GM12878 (cell line): Measurements from ENCODE around the gene DNAI2. TPM values are rescaled to one million over a fixed set of nuclear protein-coding genes. Genes with fewer than 3 reads are reported as not detected.

ENCODE experiments used
- ATAC-seq: fragments of 200-7000 bp; cut with Tn5 transposase; 3 replicates; pipeline ENCODE4 v1.9.1; 2020; ENCODE audit warnings: mild to moderate bottlenecking, moderate library complexity
- BruUV-seq: library from RNA; stranded (reverse); fragments of 400-500 nt; replicated peaks from 2 replicates; lab custom pipeline; 2021; lab: Mats Ljungman, UMichigan
- CTCF ChIA-PET: fragments of 300-600 bp; sonication (Branson Sonifier 250); formaldehyde crosslinking; extraction: SDS; loops from one replicate; lab custom pipeline; 2021; ENCODE audit warnings: inconsistent platforms; lab: Yijun Ruan, JAX
- POLR2A ChIA-PET: fragments of 350-600 bp; formaldehyde crosslinking; extraction: SDS; loops from one replicate; lab custom pipeline; 2021; ENCODE audit warnings: inconsistent platforms; lab: Charles Lee
- RAD21 ChIA-PET: fragments of 300-600 bp; sonication (Branson Sonifier 250); formaldehyde crosslinking; loops from one replicate; lab custom pipeline; 2023; ENCODE audit warnings: antibody characterized with exemption; ENCODE audit not compliant: unreplicated experiment; lab: Charles Lee
- SMC1A ChIA-PET: fragments of 300-600 bp; sonication (Branson Sonifier 250); formaldehyde crosslinking; loops from one replicate; lab custom pipeline; 2023; ENCODE audit not compliant: unreplicated experiment, uncharacterized antibody; lab: Charles Lee
- DNase-seq: peaks from one replicate; pipeline ENCODE4 v3.0.0-alpha.2; 2011; ENCODE audit warnings: low read depth, low spot score
- FAIRE-seq: peaks from 3 replicates; lab custom pipeline; 2011; peaks lifted over from hg19 to GRCh38; lab: Jason Lieb, UNC
- H2AFZ ChIP-seq: 2 replicates; pipeline ENCODE4 v1.6.0; 2011; ENCODE audit warnings: low read depth, low read length, control low read depth; ENCODE audit not compliant: control insufficient read depth
- H3K27ac ChIP-seq: 2 replicates; pipeline ENCODE4 v1.5.1; 2011; ENCODE audit warnings: control low read depth; ENCODE audit not compliant: control insufficient read depth, insufficient read depth
- H3K27me3 ChIP-seq, 2 experiments: replicated peaks in 1 of 2; 2 replicates each; pipeline versions ENCODE4 v1.6.0 to v1.6.1; 2011; ENCODE audit warnings: low read length in 1 of 2; ENCODE audit not compliant: control insufficient read depth in 2 of 2, insufficient read depth in 2 of 2
- H3K36me3 ChIP-seq, 2 experiments: 2 replicates each; pipeline ENCODE4 v1.5.1; 2011; ENCODE audit warnings: low read length in 1 of 2; ENCODE audit not compliant: control insufficient read depth in 2 of 2, insufficient read depth in 2 of 2
- H3K4me1 ChIP-seq: 2 replicates; pipeline ENCODE4 v1.6.1; 2011; ENCODE audit warnings: mild to moderate bottlenecking, low read length, moderate library complexity, mixed read lengths; ENCODE audit not compliant: control insufficient read depth, insufficient read depth
- H3K4me2 ChIP-seq: 2 replicates; pipeline ENCODE4 v1.6.0; 2011; ENCODE audit warnings: control low read depth; ENCODE audit not compliant: control insufficient read depth, insufficient read depth
- H3K4me3 ChIP-seq: fragments of 200-600 bp; sonication (generic); 2 replicates; pipeline ENCODE4 v1.5.1; 2016
- H3K79me2 ChIP-seq: 2 replicates; pipeline ENCODE4 v1.6.0; 2011; ENCODE audit warnings: low read length; ENCODE audit not compliant: control insufficient read depth, insufficient read depth
- H3K9ac ChIP-seq: 2 replicates; pipeline ENCODE4 v1.8.0; 2011; ENCODE audit warnings: low read length, control low read depth, mixed read lengths; ENCODE audit not compliant: control insufficient read depth, insufficient read depth
- H3K9me3 ChIP-seq: replicated peaks from 3 replicates; pipeline ENCODE4 v1.5.1; 2011; ENCODE audit warnings: mild to moderate bottlenecking, low read length; ENCODE audit not compliant: control insufficient read depth, insufficient read depth
- H4K20me1 ChIP-seq: 2 replicates; pipeline ENCODE4 v1.6.0; 2011; ENCODE audit not compliant: control insufficient read depth, insufficient read depth
- EED ChIP-seq: sonication (generic); IDR thresholded peaks from 2 replicates; pipeline ENCODE4 v1.6.1; 2016; ENCODE audit warnings: antibody characterized with exemption, low read depth
- ETV6 ChIP-seq, 2 experiments: fragments of 450-650 bp in 1 of 2; IDR thresholded peaks in 1 of 2; conservative IDR thresholded peaks in 1 of 2; 2 replicates each; pipeline ENCODE4 v1.6.1; 2014; ENCODE audit warnings: antibody characterized with exemption in 1 of 2, borderline replicate concordance in 1 of 2, low read depth in 1 of 2, mild to moderate bottlenecking in 1 of 2, moderate library complexity in 1 of 2
- HDAC2 ChIP-seq: fragments of 200-600 bp; sonication (generic); IDR thresholded peaks from 2 replicates; pipeline ENCODE4 v1.6.1; 2017
- IKZF2 ChIP-seq, 2 experiments: fragments of 450-650 bp; IDR thresholded peaks; 2 replicates each; pipeline ENCODE4 v1.6.1; 2017; ENCODE audit warnings: mild to moderate bottlenecking in 2 of 2, moderate library complexity in 2 of 2
- NBN ChIP-seq: fragments of 450-650 bp; IDR thresholded peaks from 2 replicates; pipeline ENCODE4 v1.6.1; 2016
- STAT3 ChIP-seq: IDR thresholded peaks from 2 replicates; pipeline ENCODE4 v1.6.1; 2011; ENCODE audit warnings: low read depth, low read length, improper control_type of control experiment
- TBL1XR1 ChIP-seq: IDR thresholded peaks from 2 replicates; pipeline ENCODE4 v1.6.1; 2012; ENCODE audit warnings: low read depth, low read length, improper control_type of control experiment
- ZNF384 ChIP-seq: IDR thresholded peaks from 2 replicates; pipeline ENCODE4 v1.6.1; 2012; ENCODE audit warnings: low read depth, mild to moderate bottlenecking, low read length, improper control_type of control experiment, borderline replicate concordance
- WGBS: methylation state at CpG from one replicate; pipeline ENCODE4 v1.1.6; 2016; ENCODE audit warnings: low lambda C conversion rate; ENCODE audit not compliant: insufficient replicate concordance, insufficient coverage; ENCODE audit errors: missing lambda C conversion rate; 5-methylcytosine and 5-hydroxymethylcytosine counted together
- in situ Hi-C: fragments of 300-500 bp; cut with MboI; formaldehyde crosslinking; loops from 9 replicates; pipeline ENCODE4 v1.14.3; 2018; ENCODE audit warnings: mixed read lengths
- intact Hi-C: fragments of 100-400 bp; cut with micrococcal nuclease; formaldehyde crosslinking; loops from one replicate; pipeline ENCODE4 v1.14.2; 2022; ENCODE audit not compliant: unreplicated experiment
- polyA plus RNA-seq, 11 experiments: library from polyadenylated mRNA; depleted of rRNA in 4 of 11; unstranded in 6 of 11; stranded (reverse) in 5 of 11; fragments of >200 nt; fragmentation: Nextera tagmentation in 4 of 11; fragmentation: Illumina TruSeq in 1 of 11; extraction: Ambion mirVana in 4 of 11; extraction: Trizol in 1 of 11; gene quantifications; 1 replicate in 1 of 11; 2 replicates in 10 of 11; pipeline versions ENCODE4 v1.2.1 to v1.2.3, GENCODE V29; 2011 to 2016; ENCODE audit warnings: inconsistent platforms in 2 of 11, missing spikeins in 2 of 11, low read depth in 1 of 11
- total RNA-seq, 4 experiments: library from RNA; depleted of rRNA in 3 of 4; stranded (reverse); fragments of >200 nt in 3 of 4; fragmentation: Illumina TruSeq in 1 of 4; extraction: Trizol in 1 of 4; gene quantifications; 2 replicates each; pipeline versions ENCODE4 v1.2.1 to v1.2.3, GENCODE V29; 2013 to 2021
- TF ChIP-seq, protein P1 (sequence below): fragments of 150-350 bp; IDR thresholded peaks from 2 replicates; pipeline ENCODE4 v1.6.1; 2014; ENCODE audit warnings: mild to moderate bottlenecking, low read depth, low read length
- TF ChIP-seq, protein P2 (sequence below): IDR thresholded peaks from 2 replicates; pipeline ENCODE4 v1.6.1; 2011; ENCODE audit warnings: low read depth, low read length, improper control_type of control experiment, borderline replicate concordance
- TF ChIP-seq, protein P3 (sequence below): fragments of 450-650 bp; IDR thresholded peaks from 2 replicates; pipeline ENCODE4 v1.6.1; 2017; ENCODE audit warnings: mild to moderate bottlenecking, moderate library complexity

The DNAI2 gene
- total and polyA plus RNA-seq, 10 of the 15 experiments (the other 5 are each of a cell fraction or from before 2014, with no cell fraction given): 0.04 to 1.8 (median 0.13) TPM

DNA sequence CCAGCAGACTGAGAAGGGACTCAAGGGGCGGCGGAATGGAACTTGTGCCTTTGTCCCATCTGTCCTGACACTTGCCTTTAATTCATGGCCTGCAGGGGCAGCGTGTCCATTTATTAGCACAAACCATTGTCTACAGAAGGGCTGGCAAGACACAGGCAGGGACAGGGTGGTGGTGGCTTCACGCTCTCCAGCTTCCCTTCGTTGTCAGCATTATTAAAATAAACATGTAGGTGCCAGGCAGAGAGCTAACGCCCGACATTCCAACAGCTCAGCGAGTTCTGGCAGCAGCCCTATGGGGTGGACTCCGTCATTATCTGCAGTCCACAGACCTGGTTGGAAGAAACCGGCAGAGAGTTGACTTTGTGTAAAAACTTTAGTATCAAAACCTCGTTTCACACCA, 16.3 kb downstream of the DNAI2 start:
- in situ Hi-C loops (loop anchor here (25.0 kb wide), 1 partner anchor 1878 kb away; no protein-coding TSS in a partner anchor), intact Hi-C loops (no loop called here)
- ChIA-PET CTCF (interaction anchor here (0.9 to 1.9 kb wide), 3 partner anchors 8 to 15 kb away, joined by 3 to 6 read pairs (median 3); no protein-coding TSS in a partner anchor), POLR2A (interaction anchor here (0.6 to 1.0 kb wide), 2 partner anchors 76 to 127 kb away, joined by 3 read pairs; no protein-coding TSS in a partner anchor), RAD21 (no interaction called here), SMC1A (interaction anchor here (0.9 to 10.6 kb wide), 2 partner anchors 6 to 17 kb away, joined by 3 to 101 read pairs; no protein-coding TSS in a partner anchor)
- Histone ChIP-seq H3K79me2 (no peaks in the 10 kb centered on the region), H3K27ac (peak overlapping the region; percentile 74; the same call in 1 of the 2 replicates), H2AFZ (no peak overlapping the region), H3K4me2 (no peak overlapping the region), H4K20me1 (no peaks in the 10 kb centered on the region), H3K4me3 (no peak overlapping the region), H3K9me3 (no peaks in the 10 kb centered on the region), H3K4me1 (peaks cover 25% of the 10 kb centered on the region), H3K27me3 (no peaks in the 10 kb centered on the region), H3K36me3 (no peaks in the 10 kb centered on the region), H3K9ac (no peak overlapping the region)
- DNase-seq: no peak
- 62% methylated on average over 11 of the region's 11 CpGs for WGBS
- BruUV-seq: no TSS peak
- no peak for TF ChIP-seq TBL1XR1
- no peak for TF ChIP-seq ETV6 (conservative IDR thresholded peaks at IDR 0.05 in 1 of 2, IDR thresholded peaks at IDR 0.05 in 1 of 2; ENCODE audit: borderline replicate concordance in 1 of 2, low read depth in 1 of 2)
- TF ChIP-seq STAT3: no peak
- TF ChIP-seq HDAC2: no peak
- TF ChIP-seq, protein P1, sequence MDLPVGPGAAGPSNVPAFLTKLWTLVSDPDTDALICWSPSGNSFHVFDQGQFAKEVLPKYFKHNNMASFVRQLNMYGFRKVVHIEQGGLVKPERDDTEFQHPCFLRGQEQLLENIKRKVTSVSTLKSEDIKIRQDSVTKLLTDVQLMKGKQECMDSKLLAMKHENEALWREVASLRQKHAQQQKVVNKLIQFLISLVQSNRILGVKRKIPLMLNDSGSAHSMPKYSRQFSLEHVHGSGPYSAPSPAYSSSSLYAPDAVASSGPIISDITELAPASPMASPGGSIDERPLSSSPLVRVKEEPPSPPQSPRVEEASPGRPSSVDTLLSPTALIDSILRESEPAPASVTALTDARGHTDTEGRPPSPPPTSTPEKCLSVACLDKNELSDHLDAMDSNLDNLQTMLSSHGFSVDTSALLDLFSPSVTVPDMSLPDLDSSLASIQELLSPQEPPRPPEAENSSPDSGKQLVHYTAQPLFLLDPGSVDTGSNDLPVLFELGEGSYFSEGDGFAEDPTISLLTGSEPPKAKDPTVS: no peak
- no peak for TF ChIP-seq NBN
- TF ChIP-seq ZNF384: no peak
- TF ChIP-seq, protein P2, sequence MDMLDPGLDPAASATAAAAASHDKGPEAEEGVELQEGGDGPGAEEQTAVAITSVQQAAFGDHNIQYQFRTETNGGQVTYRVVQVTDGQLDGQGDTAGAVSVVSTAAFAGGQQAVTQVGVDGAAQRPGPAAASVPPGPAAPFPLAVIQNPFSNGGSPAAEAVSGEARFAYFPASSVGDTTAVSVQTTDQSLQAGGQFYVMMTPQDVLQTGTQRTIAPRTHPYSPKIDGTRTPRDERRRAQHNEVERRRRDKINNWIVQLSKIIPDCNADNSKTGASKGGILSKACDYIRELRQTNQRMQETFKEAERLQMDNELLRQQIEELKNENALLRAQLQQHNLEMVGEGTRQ: no peak
- TF ChIP-seq, protein P3, sequence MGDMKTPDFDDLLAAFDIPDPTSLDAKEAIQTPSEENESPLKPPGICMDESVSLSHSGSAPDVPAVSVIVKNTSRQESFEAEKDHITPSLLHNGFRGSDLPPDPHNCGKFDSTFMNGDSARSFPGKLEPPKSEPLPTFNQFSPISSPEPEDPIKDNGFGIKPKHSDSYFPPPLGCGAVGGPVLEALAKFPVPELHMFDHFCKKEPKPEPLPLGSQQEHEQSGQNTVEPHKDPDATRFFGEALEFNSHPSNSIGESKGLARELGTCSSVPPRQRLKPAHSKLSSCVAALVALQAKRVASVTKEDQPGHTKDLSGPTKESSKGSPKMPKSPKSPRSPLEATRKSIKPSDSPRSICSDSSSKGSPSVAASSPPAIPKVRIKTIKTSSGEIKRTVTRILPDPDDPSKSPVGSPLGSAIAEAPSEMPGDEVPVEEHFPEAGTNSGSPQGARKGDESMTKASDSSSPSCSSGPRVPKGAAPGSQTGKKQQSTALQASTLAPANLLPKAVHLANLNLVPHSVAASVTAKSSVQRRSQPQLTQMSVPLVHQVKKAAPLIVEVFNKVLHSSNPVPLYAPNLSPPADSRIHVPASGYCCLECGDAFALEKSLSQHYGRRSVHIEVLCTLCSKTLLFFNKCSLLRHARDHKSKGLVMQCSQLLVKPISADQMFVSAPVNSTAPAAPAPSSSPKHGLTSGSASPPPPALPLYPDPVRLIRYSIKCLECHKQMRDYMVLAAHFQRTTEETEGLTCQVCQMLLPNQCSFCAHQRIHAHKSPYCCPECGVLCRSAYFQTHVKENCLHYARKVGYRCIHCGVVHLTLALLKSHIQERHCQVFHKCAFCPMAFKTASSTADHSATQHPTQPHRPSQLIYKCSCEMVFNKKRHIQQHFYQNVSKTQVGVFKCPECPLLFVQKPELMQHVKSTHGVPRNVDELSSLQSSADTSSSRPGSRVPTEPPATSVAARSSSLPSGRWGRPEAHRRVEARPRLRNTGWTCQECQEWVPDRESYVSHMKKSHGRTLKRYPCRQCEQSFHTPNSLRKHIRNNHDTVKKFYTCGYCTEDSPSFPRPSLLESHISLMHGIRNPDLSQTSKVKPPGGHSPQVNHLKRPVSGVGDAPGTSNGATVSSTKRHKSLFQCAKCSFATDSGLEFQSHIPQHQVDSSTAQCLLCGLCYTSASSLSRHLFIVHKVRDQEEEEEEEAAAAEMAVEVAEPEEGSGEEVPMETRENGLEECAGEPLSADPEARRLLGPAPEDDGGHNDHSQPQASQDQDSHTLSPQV: no peak
- TF ChIP-seq EED: no peak
- no peak for TF ChIP-seq IKZF2 (IDR thresholded peaks at IDR 0.05)
- no peak; the same call in 2 of the 3 replicates for ATAC-seq
- no peak for FAIRE-seq
